Measurements from ENCODE around the gene BLMH. TPM values are rescaled to one million over a fixed set of nuclear protein-coding genes. Genes with fewer than 3 reads are reported as not detected.

The BLMH gene
- total and polyA plus RNA-seq, 4 donors = 4.2 to 17.5 (median 12.9) TPM

DNA sequence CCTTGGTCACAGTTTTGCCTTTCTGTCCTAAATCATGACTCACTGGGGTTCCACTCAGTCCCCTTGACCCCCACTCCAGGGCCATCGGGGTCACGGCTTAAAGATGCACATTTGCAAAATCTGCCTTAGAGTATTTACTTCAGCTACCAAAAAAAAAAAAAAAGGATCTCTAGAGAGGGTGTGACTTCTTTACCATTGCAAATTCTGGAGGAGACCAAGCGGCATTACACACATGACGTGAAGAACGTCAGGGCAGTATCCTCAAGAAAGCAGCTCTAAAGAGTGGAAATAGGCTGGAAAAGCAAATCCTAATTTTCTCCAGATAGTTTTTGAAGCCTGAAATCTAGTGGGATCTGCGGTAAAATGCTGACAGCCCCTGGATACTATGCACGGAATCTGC is 81.8 kb downstream of the BLMH start:
- Histone ChIP-seq H3K27me3 (ENCODE audit: control insufficient read depth in 4 of 4, insufficient read depth in 4 of 4, low read length in 3 of 4) (no peaks in the 10 kb centered on the region), H3K4me3 (ENCODE audit: low read depth in 1 of 3, low read length in 3 of 3) (no peak overlapping the region), H3K4me1 (ENCODE audit: control insufficient read depth in 4 of 4, insufficient read depth in 4 of 4, low read length in 3 of 4) (no peaks in the 10 kb centered on the region), H3K9ac (ENCODE audit: low read depth in 1 of 2, low read length in 2 of 2) (no peak overlapping the region), H3K36me3 (ENCODE audit: control insufficient read depth in 4 of 4, insufficient read depth in 3 of 4, low read depth in 1 of 4, low read length in 3 of 4) (no peaks in the 10 kb centered on the region), H3K27ac (ENCODE audit: low read depth in 1 of 2, low read length in 2 of 2) (no peak overlapping the region), H3K9me3 (ENCODE audit: control insufficient read depth in 4 of 4, low read length in 3 of 4) (no peaks in the 10 kb centered on the region)
- 93% methylated on average over 7 of the region's 7 CpGs for WGBS
- TF ChIP-seq EGR1 (IDR thresholded peaks at IDR 0.05; ENCODE audit: low read depth in 2 of 2) = no peak
- no peak for TF ChIP-seq ATF3 (IDR thresholded peaks at IDR 0.05)
- TF ChIP-seq RAD21 (IDR thresholded peaks at IDR 0.05) = no peak
- TF ChIP-seq, protein P1, sequence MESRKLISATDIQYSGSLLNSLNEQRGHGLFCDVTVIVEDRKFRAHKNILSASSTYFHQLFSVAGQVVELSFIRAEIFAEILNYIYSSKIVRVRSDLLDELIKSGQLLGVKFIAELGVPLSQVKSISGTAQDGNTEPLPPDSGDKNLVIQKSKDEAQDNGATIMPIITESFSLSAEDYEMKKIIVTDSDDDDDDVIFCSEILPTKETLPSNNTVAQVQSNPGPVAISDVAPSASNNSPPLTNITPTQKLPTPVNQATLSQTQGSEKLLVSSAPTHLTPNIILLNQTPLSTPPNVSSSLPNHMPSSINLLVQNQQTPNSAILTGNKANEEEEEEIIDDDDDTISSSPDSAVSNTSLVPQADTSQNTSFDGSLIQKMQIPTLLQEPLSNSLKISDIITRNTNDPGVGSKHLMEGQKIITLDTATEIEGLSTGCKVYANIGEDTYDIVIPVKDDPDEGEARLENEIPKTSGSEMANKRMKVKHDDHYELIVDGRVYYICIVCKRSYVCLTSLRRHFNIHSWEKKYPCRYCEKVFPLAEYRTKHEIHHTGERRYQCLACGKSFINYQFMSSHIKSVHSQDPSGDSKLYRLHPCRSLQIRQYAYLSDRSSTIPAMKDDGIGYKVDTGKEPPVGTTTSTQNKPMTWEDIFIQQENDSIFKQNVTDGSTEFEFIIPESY (IDR thresholded peaks at IDR 0.05) = no peak
- TF ChIP-seq TAF1 (conservative IDR thresholded peaks at IDR 0.05) = no peak
- no peak for TF ChIP-seq FOXA1 (IDR thresholded peaks at IDR 0.05)
- TF ChIP-seq NR2F2 (IDR thresholded peaks at IDR 0.05) = no peak
- no peak for TF ChIP-seq SP1 (IDR thresholded peaks at IDR 0.05)
- DNase-seq (ENCODE audit: low spot score) = no peak

DNA sequence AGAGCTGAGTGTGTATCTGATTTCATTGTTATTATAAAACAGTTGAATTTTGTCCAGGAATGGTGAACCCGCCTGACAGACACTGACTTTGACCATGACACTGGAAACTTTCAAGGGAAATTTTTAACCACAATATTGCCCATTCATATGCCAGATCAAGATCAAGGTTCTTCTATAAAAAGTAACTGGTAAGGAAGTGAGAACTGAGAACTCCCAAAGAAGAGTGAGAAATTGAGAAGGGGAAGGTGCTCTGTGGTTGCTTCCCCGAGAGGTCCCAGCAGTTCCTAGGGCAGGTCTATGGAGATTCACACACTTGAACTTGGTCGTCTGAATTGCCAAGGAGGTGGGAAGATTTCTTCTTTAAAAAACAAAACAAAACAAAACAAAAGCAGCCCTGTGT is 83.5 kb downstream of the BLMH start:
- no peak overlapping the region for H3K27ac ChIP-seq (ENCODE audit: low read depth in 1 of 2, low read length in 2 of 2)
- 63% methylated on average over 3 of the region's 3 CpGs for WGBS
- no peaks in the 10 kb centered on the region for H3K4me1 ChIP-seq (ENCODE audit: control insufficient read depth in 4 of 4, insufficient read depth in 4 of 4, low read length in 3 of 4)
- H3K4me3 ChIP-seq (ENCODE audit: low read depth in 1 of 3, low read length in 3 of 3) = no peak overlapping the region
- DNase-seq (ENCODE audit: low spot score) = no peak
- no peak for TF ChIP-seq ATF3 (IDR thresholded peaks at IDR 0.05)
- no peak for TF ChIP-seq RXRA (IDR thresholded peaks at IDR 0.05)
- no peak for TF ChIP-seq JUND (IDR thresholded peaks at IDR 0.05)
- TF ChIP-seq EGR1 (IDR thresholded peaks at IDR 0.05; ENCODE audit: low read depth in 2 of 2) = no peak
- TF ChIP-seq MAX (IDR thresholded peaks at IDR 0.05) = no peak
- TF ChIP-seq RAD21 (IDR thresholded peaks at IDR 0.05) = no peak
- TF ChIP-seq FOXA1 (IDR thresholded peaks at IDR 0.05) = no peak
- TF ChIP-seq SP1 (IDR thresholded peaks at IDR 0.05) = no peak
- TF ChIP-seq, protein P1 (IDR thresholded peaks at IDR 0.05) = no peak
- TF ChIP-seq FOXA2 (IDR thresholded peaks at IDR 0.05) = no peak
- no peak for TF ChIP-seq CTCF (IDR thresholded peaks at IDR 0.05; ENCODE audit: low read depth, low read length, missing input control)
- TF ChIP-seq HNF4A (conservative IDR thresholded peaks at IDR 0.05) = no peak
- TF ChIP-seq YY1 (IDR thresholded peaks at IDR 0.05) = no peak
- no peak for TF ChIP-seq GABPA (IDR thresholded peaks at IDR 0.05 in 1 of 2, conservative IDR thresholded peaks at IDR 0.05 in 1 of 2)
- TF ChIP-seq HNF4G (IDR thresholded peaks at IDR 0.05) = no peak
- TF ChIP-seq REST (IDR thresholded peaks at IDR 0.05) = no peak
- no peak for TF ChIP-seq NR2F2 (IDR thresholded peaks at IDR 0.05)
- no peak for TF ChIP-seq TAF1 (conservative IDR thresholded peaks at IDR 0.05)
- H3K36me3 ChIP-seq (ENCODE audit: control insufficient read depth in 4 of 4, insufficient read depth in 3 of 4, low read depth in 1 of 4, low read length in 3 of 4) = no peaks in the 10 kb centered on the region
- H3K9ac ChIP-seq (ENCODE audit: low read depth in 1 of 2, low read length in 2 of 2) = no peak overlapping the region
- H3K9me3 ChIP-seq (ENCODE audit: control insufficient read depth in 4 of 4, low read length in 3 of 4) = no peaks in the 10 kb centered on the region
- H3K27me3 ChIP-seq (ENCODE audit: control insufficient read depth in 4 of 4, insufficient read depth in 4 of 4, low read length in 3 of 4) = no peaks in the 10 kb centered on the region
